Ureter (tissue), 1 donor: ENCODE measurements around the gene POM121L2. TPM values are rescaled to one million over a fixed set of nuclear protein-coding genes. Genes with fewer than 3 reads are reported as not detected.
"Not testable (repeated sequence)": the region's sequence is repeated elsewhere in the genome, so short reads cannot be mapped to it uniquely, and the experiment has no call there.

Experiments used
- DNase-seq: peaks from one replicate; pipeline ENCODE4 v3.0.0-alpha.2; 2020; ENCODE audit warnings: low spot score
- total RNA-seq: library from RNA; stranded (reverse); gene quantifications from one replicate; pipeline ENCODE4 v1.2.4, GENCODE V29; 2023
- donor health status: DM: yes; HTN: yes; CAD: no.

Gene POM121L2
- total RNA-seq, 1 donor from 2014 or later: not detected

DNA sequence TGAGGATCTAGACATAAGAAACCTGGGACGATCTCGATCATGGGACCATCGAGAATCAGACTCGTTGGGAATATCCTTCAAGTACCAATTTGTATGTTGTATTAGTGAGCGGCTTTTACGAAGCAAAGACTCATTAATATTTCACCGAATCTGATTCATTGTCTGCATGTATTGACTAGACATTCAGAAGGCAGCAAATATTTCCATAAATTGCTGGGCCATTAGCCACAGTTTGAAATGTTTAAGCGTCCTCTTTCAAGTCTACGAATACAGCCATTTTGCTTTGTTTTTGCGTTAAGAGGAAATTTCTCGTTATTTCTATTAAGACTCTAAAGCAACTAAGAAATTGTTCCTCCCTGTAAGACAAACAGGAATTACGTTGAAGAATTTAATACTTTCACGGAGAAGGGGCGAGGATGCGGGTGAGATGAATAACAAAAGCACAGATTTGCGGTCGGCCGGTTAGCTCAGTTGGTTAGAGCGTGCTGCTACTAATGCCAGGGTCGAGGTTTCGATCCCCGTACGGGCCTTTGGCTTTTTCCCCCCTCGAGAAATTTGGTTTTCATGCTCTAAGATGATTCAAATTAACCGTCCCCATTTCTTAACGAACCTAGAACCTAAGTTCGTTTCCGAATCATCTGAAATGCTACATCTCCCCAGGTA, 18.5 kb downstream of the POM121L2 start:
- no peak for DNase-seq

DNA sequence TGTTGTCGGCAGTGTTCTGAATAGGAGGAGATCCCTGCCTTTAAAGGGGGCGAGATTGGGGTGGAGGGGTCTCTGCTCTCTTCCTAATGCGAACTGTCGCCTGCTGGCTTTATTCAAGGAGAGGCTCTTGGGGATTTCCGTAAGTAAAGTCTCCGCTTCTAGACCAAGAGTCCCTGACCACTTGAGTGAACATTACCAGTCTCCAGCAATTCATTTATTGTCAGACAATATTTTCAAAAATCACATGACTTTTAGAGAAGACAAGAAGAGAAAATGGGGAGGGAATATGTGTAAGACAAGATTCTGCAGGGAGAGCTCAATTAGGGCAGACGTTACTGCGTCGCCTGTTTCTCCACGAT, 21.2 kb downstream of the POM121L2 start:
- no peak for DNase-seq

DNA sequence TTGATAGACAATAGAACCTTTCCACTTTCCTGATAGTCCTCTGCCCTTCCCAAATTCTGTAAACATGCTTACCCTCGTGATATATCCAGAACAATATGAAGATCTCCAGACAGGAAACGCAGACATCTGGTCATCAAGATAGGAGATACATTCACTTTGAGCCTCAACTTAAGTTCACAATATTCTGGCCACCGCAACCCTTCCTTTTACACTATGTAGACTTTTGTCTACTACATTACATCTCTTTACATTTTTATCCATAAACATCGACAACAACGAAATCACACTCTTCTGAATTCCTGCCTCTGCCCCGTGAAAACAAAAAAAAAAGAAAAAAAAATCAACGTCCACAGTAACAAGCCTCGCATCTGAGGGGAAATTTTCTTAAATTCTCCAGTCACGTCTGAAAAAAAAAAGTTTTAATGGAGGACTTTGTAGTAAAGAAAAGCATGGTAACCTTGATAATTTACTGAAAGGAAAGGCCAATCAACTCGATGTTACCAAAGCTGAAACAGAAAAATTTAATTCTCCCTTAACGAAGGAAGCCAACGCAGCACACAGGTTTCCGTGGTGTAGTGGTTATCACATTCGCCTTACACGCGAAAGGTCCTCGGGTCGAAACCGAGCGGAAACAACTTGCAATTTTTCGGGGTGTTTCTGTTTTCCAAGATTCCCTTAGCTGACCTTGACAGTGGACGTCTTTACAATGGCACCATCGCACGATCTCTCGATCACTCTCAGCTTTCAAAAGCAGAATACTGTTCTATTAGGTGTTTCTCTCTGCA, 21.8 kb downstream of the POM121L2 start:
- no peak for DNase-seq

DNA sequence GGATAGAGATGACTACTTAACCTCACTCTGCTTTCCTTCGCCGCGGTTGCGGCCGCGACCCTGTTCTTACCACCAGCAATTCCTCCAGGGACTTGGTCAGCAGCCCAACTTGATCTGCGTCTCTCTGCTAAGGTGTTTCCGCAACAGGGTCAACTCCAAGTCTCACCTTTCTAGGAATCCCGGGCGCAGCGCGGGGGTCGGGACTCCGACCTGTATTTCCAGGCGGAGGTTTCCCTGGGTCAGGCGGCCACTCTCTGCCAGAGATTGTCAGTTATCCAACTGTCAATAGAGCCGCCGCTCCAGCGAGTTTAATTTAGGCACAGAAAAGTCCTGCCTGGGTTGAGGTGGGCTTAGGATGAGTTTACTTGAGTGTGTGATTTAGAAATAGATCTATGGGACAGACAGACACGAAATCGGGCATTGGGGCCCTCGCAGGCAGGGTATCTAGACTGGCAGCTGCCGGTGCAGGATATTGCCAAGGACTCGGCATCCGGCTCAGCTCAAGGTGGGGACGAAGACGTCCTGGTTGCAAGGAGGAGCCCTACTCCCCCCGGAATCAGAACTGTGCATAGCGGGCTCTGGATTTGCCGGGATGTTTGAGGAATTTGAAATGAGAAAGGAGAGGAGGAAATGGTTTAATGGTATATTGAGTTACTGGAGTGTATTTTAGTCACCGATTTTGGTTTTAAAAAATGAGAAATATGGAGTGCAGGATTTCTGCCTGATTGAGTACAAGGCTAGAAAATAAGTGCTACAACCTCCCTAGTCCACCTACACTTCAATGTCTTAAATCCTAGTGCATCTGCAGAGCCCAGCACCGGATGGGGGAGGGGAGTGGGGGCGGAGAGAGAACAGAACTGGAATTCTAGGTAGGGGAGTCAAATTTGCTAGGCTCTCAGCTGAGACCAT, 23.7 kb downstream of the POM121L2 start:
- no peak for DNase-seq

DNA sequence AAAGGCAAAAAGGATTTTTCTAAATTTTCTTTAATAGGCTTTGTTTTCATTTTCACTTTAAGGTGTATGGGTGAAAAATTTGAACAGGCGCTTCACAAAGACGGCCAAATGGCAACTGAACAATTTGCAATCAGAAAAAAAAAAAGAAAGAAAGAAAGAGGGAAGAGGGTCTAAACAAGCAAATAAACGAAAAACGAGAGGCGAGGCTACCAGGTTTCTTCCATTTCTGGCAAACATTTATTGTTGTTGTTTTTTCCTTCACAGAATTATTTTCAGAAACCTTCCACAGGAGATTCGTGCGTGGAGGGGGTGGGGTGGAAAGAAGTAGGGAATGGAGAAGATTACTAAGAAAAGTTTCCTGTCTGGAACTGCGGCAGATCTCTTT, 24.3 kb downstream of the POM121L2 start:
- DNase-seq: no peak

DNA sequence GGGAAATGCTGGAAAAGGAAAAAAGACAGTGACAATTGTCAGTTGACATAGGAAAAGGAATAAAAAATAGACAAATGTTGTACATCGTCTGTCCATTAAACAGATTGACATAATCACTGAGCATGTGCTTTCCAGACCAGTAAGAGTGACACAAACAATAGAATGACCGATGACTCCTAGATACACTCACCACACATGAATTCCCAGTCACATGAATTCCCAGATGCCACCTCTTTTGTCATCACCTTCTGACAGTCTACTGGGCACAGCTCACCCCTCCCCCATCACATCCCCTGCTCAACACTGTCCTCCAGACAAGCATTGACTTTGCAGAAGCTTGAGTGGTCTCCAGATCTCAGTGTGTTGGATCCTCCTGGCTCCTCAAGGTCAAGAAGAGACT, 25.9 kb downstream of the POM121L2 start:
- no peak for DNase-seq

DNA sequence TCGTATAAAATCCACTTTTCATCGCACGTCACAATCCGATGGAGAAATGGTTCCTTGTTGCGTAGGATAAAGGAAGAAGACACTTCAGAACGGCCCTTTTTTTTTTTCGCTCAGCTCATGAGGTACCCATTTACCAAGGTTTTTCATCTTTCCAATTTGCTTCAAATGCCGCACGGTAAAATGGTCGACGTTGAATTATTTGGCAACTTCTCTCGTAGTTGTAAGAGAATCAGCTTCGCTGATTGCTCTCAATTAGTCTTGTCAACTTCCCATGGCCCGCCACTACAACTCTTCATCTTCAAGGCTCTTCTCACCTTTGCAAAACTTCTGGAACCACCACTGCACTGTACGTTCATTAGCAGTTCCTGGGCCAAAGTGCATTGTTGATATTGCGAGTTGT, 28.8 kb downstream of the POM121L2 start:
- DNase-seq: no peak

DNA sequence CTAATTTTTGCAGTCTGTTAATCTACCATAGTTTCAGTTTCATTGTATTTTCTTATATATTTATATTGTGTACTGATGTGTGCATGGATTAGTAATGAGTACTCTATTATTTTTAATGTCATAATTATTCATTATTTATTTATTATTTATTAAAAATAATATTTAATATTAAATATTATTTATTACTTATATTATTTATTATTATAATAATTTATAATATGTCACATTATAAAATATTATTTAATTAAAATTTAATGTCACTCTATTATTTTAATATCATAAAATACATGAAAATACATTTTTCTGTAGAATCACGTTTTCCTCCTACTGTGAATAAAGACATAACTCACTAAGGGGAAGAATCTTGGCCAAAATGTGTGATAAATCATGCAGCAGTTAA, 30.5 kb downstream of the POM121L2 start:
- DNase-seq: no peak

DNA sequence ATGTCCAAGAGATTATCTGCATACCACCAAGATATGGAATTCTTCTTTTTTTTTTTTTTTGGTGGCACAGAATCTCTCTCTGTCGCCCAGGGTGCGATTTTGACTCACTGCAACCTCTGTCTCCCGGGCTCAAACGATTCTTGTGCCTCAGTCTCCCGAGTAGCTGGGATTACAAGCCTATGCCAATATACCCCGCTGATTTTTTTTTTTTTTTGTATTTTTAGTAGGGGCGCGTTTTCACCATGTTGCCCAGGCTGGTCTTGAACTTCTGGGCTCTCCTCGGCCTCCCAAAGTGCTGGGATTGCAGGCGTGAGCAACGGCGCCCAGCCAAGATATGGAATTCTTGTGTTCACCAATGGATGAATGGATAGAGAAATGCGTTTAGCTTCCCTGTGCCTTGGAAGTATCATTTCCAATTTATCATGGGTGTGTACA, 31.0 kb downstream of the POM121L2 start:
- DNase-seq: no peak

DNA sequence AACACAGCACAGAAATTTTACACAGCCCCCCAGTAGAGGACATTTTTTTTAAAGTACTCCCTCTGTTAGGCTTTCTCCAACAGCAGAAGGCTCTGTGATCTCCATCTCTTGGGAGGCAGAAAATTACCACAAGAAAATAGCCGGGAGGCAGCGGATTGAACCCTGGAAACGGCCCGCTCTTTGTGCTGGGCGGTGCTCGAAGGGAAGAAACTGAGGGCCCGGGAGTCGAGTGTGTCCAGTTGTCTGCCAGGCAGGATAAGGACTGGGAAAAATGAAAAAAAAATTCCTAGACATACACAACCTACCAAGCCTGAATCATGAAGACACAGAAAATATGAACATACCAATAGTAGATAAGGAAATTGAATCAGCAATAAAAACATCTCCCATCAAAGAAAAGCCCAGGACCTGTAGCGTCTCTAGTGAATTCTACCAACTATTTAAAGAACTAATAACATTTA, 31.5 kb downstream of the POM121L2 start:
- DNase-seq: no peak

DNA sequence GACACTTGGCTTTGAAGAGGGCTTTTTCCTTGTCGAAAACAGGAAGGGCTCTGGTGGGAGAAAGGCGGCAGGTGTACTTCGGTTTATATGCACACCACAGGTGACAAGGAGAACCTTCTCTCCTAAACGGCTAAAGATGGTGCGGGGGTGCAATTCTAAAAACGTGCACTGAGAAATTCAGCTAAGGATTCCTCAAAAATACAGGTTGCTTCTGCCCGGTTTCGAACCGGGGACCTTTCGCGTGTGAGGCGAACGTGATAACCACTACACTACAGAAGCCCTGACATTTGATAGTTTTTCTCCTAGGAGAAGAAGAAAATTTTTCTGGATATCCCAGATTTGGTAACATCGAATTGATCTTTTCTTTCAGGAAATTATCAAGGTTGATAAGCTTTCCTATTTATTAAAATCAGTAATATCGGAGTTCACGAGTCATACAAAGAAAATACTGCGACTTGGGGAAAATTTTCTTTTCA, 32.0 kb downstream of the POM121L2 start:
- DNase-seq: no peak

DNA sequence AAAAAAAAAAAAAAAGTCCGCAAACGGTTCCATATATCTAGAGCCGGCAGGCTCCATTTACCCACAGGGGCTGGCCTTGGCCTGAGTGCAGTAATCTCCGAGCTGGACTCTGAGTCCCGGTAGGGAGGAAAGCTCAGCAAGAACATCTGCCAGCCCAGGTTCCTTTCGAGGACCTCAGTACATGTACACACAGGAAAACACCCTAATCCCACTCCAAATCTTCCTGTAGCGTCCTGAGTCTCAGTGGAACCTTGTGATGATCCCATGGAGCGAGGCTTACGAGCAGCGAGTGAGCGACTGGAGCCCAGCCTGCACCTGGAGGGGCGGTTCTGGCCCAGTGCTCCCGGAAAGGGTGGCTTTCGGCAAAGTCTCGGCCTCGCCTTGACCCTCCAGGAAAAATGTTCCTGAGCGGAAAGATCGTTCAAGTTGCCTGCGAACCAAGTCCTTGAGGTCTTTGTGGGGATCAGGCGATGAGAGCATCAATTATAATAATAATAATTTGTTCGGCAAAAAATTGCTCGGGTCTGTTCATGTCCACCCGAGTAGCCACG, 32.5 kb downstream of the POM121L2 start:
- DNase-seq: no peak

DNA sequence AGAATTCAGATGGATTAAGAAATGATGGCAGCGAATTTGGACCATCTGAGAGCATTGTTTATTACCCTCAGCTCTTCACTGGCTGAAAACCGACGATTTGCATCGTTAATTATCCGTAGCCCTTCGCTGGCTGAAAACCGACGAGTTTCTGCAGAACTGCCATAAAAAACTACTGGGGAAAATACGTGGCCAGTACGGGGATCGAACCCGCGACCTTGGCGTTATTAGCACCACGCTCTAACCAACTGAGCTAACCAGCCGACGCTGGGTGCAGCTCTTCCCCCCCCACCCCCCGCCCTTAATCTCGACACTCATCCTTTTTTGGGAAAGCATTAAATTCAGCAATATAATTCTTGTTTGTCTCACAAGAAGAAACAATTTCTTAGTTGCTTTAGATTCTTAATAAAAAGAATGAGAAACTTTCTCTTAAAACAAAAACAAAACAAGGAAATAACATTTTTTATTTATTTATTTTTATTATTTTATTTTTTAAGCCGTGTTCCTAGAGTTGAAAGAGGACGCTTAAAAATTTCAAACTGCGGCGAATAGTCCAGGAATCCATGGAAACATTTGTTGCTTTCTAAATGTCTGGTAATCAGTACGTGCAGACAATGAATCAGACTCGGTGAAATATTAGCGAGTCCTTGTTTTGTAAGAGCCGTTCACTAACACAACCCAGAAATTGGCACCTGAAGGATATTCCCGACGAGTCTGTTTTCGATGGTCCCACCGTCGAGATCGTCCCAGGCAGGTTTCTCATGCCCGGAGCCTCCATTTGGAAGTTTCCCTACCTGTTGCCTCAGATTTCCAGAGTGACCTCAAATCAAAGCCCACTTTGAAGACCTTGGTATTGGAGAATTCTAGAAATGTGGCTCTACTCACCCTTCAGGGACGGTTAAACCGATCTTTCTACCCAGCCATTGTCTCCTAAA, 36.8 kb downstream of the POM121L2 start:
- DNase-seq: no peak

DNA sequence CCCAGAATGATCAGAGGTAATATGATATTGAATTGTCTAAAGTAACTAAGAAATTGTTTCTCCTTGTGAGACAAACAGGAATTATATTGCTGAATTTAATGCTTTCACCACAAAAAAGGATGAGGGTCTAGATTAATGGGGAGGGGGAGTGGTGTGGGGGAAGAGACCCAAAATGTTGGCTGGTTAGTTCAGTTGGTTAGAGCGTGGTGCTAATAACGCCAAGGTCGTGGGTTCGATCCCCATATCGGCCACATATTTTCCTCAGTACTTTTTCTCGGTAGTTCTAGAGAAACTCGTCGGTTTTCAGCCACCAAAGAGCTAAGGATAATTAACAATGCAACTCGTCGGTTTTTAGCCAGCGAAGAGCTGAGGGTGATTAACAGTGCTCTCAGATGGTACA, 38.3 kb downstream of the POM121L2 start:
- DNase-seq: no peak

DNA sequence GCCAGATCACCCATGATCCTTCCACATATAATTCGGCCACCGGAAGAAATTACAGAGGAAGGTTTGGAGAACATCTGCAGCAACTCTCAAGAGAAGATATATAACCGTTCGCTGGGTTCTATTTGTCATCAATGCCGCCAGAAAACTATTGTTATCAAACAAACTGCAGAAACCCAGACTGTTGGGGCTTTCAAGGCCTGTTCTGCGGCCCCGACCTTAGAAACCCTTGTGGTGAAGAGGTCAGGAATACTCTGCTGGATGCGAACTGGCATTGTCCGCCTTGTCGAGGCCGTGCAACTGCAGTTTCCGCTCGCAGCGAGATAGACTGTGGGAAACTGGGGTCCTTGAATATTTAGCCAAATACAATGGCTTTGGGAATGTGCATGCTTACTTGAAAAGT, 43.3 kb downstream of the POM121L2 start:
- no peak for DNase-seq

DNA sequence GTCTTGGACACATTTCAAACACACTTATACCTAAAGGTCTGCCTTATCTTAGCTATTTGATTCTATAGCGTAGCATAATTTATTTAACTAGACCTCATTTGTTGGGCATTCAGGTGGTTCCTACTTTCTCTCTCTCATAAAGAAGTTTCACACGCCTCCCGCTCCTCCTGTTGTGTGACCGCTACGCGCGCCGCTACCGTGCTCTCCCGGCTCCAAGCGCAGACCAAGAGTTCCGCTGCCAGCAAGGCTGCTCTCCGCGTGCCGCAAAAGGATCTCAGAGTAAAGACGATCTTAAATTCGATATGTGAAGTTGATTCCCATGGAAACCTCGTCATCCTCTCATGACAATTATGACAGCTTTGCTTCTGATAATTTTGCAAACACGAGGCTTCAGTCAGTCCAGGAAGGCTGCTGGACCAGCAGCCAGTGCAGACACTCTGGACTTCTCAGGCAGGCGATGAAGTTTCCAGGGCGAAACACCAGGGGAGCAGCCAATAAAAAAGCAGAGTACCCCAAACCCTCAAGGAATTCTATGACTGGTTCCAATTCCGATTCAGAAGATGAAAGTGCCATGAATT, 44.1 kb downstream of the POM121L2 start:
- DNase-seq: no peak

DNA sequence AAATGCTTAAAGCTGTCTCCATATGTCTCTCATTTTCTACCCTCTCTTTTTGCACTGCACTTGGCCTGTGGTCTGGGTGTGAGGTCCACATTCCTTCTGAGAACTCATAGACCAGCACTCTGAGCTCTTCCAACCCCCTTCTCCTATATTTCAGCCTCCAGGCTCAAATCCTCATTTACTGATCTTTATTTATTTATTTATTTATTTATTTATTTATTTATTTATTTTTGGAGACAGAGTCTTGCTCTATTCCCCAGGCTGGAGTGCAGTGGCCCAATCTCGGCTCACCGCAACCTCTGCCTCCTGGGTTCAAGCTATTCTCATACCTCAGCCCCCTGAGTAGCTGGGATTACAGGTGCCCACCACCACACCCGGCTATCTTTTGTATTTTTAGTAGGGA, 45.1 kb downstream of the POM121L2 start:
- DNase-seq: not testable (repeated sequence)

DNA sequence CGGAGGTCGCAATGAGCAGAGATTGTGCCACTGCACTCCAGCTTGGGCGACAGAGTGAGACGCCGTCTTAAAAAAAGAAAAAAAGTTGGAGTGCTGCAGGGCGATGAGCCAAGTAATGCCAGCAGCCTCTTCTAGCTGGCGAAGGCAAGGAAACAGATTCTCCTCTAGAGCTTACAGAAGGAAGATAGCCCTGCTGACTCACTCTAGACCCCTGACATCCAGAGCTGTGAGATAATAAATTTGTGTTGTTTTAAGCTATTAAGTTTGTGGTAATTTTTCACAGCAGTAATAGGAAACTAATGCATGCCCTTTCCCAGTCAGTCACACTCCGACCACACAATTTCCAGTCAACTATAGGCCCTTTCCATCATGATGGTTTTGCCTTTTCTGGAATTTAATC, 48.2 kb downstream of the POM121L2 start:
- DNase-seq: no peak

DNA sequence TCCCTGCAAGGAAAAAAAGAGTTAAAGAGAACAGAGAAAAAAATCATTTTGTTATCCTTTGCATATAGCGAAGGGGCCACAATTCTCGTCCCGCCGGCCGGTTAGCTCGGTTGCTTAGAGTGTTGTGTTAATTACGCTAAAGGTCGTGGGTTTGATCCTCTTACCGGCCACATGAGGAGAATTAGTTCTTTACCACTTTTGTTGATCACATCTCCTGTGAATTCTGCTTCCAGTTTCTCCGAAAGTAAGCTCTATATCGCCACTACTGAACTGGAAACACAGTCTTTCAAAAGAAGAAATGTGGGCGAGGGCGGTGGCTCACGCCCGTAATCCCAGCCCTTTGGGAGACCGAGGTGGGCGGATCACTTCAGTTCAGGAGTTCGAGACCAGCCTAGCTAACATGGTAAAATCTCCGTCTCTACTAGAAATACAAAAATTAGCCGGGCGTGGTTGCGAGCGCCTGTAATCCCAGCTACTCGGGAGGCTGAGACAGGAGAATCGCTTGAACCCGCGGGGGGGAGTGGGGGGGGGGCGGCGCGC, 51.2 kb downstream of the POM121L2 start:
- DNase-seq: no peak

DNA sequence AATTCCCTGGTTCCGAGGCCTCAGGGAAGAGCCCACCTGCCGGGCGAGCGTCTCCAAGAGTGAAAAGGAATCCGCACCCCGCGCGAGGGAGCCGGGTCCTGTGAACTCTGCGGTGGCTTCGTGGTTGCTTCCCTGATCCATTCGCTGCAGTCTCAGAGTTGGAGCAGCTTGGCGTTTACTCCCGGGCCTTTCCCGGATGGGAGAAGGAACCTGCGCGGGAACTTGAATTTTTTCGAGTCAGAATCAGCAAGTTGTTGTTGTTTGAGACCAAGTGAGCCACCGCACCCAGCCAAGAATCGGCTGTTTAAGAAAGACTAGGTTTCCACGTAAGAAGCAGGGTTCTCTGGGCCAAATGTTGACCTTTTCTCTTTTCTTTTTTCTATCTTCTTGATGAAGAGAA, 51.7 kb downstream of the POM121L2 start:
- DNase-seq: no peak
